GM23338 (cell line): ENCODE results near the gene GALK1.

ENCODE experiments used
- CREB1 ChIP-seq: fragments of 250-450 bp; sonication (Bioruptor Pico); IDR thresholded peaks from 2 replicates; pipeline ENCODE4 v1.5.0; 2020; ENCODE audit warnings: low read depth, mild to moderate bottlenecking, moderate library complexity
- CTCF ChIP-seq, 2 experiments: fragments of 200-600 bp in 1 of 2; sonication (generic) in 1 of 2; conservative IDR thresholded peaks; 2 replicates each; pipeline versions ENCODE4 v1.5.1 to v1.6.1; 2016 to 2017; ENCODE audit warnings: antibody characterized with exemption in 2 of 2, low read depth in 2 of 2, mild to moderate bottlenecking in 2 of 2, moderate library complexity in 1 of 2
- EZH2phosphoT487 ChIP-seq: fragments of 200-600 bp; sonication (generic); IDR thresholded peaks from one replicate; pipeline ENCODE4 v1.8.1; 2018; ENCODE audit warnings: antibody characterized with exemption; ENCODE audit not compliant: unreplicated experiment
- POLR2AphosphoS5 ChIP-seq: IDR thresholded peaks from 2 replicates; pipeline ENCODE4 v1.6.1; 2016; ENCODE audit warnings: antibody characterized with exemption, low read depth
- ZNF114 ChIP-seq: fragments of 250-450 bp; sonication (Bioruptor Pico); IDR thresholded peaks from 2 replicates; pipeline ENCODE4 v1.5.0; 2020; ENCODE audit warnings: mild to moderate bottlenecking, moderate library complexity

GRCh38 chr17:75752405-75752709, 12.6 kb downstream of the GALK1 start:
- TF ChIP-seq CREB1 (CRISPR knock-in tag) (no peak), CTCF (conservative IDR thresholded peaks at IDR 0.05; ENCODE audit: low read depth in 2 of 2) (no peak), EZH2phosphoT487 (no peak), POLR2AphosphoS5 (no peak), ZNF114 (CRISPR knock-in tag) (no peak)
